HK-2 (cell line): ENCODE data around the gene ARL8B.

Source experiments
- DNase-seq: peaks from one replicate; pipeline ENCODE4 v3.0.0-alpha.2; 2018; ENCODE audit not compliant: unreplicated experiment

The ARL8B gene

DNA sequence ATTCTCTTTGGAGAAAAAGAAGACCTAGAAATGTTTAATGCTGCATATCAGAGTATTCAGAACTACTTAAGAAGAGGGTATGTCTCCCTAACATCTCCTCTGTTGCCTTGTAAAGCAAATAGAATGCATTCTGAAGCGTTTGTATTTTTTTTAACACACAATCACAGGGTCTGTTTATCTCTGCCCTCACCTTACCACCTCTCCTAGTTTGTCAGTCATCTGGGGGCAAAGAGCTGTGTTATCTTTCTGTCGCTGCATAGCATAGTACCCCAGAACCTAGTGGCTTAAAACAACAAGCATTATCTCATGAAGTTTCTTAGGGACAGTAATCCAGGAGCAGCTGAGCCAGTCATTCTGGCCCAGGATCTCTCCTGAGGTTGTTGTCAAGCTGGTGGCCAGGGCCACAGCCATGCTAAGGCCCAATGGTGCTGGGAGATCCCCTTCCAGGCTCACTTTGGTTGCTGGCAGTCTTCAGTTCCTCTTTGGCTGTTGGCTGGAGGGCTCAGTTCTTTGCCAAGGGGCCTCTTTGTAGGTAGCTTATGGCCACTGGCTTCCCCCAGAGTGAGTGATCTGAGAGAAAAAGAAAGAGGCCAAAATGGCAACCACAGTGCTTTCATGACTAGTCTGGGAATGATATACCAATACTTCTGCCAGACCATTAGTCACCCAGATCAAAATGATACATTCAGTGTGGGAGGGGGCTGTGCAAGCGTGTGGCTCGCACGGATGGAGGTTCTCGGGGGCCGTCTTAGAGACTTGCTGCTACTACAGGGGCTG lies 83.3 kb downstream of the ARL8B start:
- no peak for DNase-seq

GRCh38 chr3:5210926-5211325 lies 88.8 kb downstream of the ARL8B start:
- DNase-seq, result no peak

- no peak for DNase-seq
Measured at GRCh38 chr3:5212628-5213573, 90.8 kb downstream of the ARL8B start.

GRCh38 chr3:5213574-5213966 lies 91.5 kb downstream of the ARL8B start:
- DNase-seq, result no peak

- DNase-seq, result no peak
Measured at GRCh38 chr3:5214352-5214751, 92.3 kb downstream of the ARL8B start.

DNA sequence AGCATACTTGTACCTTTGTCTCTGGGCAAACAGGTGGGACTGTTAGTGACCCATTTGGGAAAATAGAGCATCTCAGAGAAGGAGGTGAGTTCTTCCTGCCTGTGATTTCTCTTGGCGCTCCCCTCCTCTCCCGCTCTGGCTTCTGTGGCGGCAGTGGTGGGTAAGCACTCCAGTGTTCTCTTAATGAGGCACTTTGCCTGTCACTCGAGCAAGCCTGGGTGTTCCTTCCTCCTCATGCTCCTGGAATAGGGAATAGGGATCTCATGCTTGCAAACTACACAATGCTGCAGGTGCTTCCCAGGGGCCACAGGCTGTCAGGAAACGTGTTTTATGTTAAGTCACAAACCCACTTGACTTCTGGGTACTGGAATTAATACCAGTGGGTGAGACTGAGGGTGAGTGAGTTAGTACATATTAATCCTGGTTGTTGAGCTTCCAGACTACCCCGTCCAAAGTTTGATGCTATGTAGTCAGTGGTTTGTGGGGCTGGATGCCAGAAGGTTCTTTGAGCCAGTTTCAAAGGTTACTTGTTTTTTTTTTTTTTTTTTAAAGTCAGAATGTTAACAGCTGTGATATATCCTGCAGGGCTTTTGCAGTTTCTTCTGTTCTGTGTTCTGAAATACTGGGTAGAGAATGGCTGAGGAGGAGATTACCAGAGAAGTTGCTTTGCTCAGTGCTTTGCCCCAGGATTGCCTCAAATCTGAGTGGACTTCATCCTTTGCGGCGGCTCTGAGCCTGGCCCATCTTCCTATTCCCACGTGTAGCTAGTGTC lies 95.9 kb downstream of the ARL8B start:
- DNase-seq, result no peak

- no peak for DNase-seq
Measured at GRCh38 chr3:5218815-5219214, 96.7 kb downstream of the ARL8B start.

- DNase-seq, result no peak
Measured at GRCh38 chr3:5219216-5219615, 97.1 kb downstream of the ARL8B start.

- no peak for DNase-seq
Measured at GRCh38 chr3:5220193-5220592, 98.1 kb downstream of the ARL8B start.

- no peak for DNase-seq
Measured at GRCh38 chr3:5220667-5221431, 98.8 kb downstream of the ARL8B start.

DNA sequence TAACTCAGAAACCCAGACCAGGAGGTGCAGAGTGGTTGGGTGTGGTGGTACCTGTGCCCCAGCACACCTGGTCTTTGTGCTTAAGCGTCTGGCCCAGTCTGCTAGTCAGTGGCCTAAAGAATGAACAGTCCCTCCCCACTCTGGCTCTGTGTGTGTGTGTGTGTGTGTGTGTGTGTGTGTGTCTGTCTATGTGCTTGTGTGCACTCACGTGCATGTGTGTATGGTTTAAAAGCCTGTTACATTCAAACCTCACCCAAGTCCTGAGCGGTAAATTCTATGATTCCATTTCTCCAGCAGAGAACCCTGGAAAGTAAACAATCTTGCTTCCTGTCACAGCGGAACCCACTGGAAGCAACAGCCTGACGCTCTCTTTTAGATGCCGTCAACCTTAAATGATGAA lies 99.6 kb downstream of the ARL8B start:
- DNase-seq, result no peak

GRCh38 chr3:5222283-5223005 lies 100.4 kb downstream of the ARL8B start:
- DNase-seq, result no peak

DNA sequence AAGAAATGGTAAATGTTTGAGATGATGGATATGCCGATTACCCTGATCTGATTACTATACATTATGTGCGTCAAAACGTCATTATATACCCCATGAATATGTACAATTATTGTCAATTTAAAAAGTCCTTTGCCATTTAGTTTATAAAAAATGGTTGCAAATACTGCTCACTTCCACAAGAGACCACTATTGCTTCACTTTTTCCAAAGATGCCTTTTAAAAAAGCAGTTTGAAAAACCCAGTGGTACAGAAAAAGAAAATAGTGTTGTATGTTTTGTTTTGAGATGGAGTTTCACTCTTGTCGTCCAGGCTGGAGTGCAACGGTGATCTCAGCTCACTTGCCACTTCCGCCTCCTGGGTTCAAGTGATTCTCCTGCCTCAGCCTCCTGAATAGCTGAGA lies 104.7 kb downstream of the ARL8B start:
- no peak for DNase-seq

GRCh38 chr3:5227812-5228211 lies 105.7 kb downstream of the ARL8B start:
- DNase-seq, result no peak

DNA sequence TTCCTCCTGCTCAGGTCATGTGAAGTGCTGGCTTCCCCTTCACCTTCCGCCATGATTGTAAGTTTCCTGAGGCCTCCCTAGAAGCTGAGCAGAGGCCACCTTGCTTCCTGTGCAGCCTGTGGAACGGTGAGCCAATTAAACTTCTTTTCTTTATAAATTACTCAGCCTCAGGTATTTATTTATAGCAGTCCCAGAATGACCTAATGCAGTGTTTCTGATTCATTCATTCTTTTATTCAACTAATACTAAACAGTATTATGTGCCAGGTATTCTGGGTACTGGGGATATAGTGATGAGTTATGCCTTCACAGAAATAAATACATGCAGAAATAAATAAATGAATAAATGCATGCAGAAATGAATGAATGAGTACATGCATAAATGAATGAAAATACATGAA lies 107.3 kb downstream of the ARL8B start:
- no peak for DNase-seq
